Stimulated activated CD4-positive, alpha-beta T cell treated with anti-CD3 and anti-CD28 coated beads, TNF-alpha, amount 100 ng/mL, for 1 hour (primary cell): ENCODE results near the gene LRRN4.

Experiments used
- DNase-seq, 3 donors: peaks; one replicate each; pipeline ENCODE4 v3.0.0-alpha.2; 2020; ENCODE audit warnings: low read depth in 3 of 3, low spot score in 1 of 3

The LRRN4 gene

DNA sequence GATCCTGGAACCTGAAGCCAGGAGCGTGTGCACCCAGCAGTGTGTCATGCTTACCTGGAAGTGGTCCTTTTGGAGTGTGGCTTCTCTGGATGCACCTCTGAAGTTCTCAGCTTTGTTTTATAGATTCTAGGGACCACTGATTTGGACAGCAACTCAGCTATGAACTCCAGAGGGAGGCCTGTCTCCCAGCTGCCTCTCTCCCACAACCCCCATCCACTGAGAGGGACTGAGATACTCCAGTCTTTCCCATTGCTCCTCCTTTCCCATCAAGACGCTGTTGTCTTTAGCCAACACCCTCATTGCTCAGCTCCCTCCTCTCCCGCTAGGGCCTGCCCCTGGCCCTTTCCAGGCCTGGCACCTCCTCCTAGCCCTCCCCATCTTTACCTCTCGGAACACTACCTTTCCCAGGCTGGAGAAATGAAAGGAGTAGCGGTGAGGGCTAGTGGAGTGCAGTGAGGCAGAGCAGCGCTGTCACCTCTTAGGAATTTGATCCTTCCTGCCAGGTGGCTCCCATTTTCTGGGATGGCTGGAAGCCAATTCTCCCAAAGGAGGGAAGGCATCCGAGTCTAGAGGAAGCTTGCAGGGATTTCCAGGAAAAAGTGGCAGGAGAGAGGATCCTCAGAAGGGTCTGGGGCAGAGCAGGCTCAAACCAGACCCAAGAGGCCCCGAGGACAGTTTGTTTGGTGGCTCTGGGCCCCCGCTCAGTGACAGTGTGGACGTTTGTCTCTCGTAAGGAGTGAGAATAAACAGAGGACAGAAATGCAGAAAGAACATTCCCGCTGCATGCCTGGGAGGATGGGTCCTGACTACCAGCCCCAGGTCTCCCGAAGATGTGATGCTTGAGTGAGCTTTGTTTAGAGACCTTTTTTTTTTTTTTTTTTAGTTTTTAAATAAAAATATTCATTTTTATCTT is at the start of gene LRRN4:
Gene LRRN4, minus strand, starts transcription at position 285 of the 913 bp plus-strand sequence. CDS start 1,261 bp downstream, outside the sequence.
- DNase-seq: no peak

GRCh38 chr20:6103301-6103700 is 49.4 kb upstream of the LRRN4 start:
- no peak for DNase-seq

- no peak for DNase-seq
Measured at GRCh38 chr20:6101346-6101745, 47.5 kb upstream of the LRRN4 start.

- no peak for DNase-seq
Measured at GRCh38 chr20:6100246-6100645, 46.4 kb upstream of the LRRN4 start.

GRCh38 chr20:6099819-6100218 is 46.0 kb upstream of the LRRN4 start:
- DNase-seq: no peak

- no peak for DNase-seq
Measured at GRCh38 chr20:6095409-6095808, 41.5 kb upstream of the LRRN4 start.

- no peak for DNase-seq
Measured at GRCh38 chr20:6094565-6094964, 40.7 kb upstream of the LRRN4 start.

DNA sequence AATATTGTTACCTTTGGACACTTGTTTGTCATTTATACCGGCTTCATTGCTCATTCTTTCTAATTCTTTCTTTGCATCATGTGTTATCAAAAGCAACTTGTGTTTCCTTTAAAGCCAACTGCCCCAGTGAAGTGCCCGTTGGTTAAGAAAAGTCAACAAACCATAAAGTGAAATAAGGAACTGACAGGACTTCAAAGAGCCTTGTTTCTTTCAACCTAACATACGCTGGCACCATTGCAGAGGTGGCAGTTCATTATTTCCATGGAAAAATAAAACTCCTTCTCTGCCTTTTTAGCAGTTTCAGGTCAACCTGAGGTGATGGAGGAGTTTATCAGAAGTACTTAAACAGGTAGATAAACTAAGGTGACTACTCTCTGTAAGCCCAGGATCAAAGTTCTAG is 40.2 kb upstream of the LRRN4 start:
- no peak for DNase-seq

- DNase-seq: no peak
Measured at GRCh38 chr20:6091661-6092060, 37.8 kb upstream of the LRRN4 start.

- DNase-seq: no peak
Measured at GRCh38 chr20:6086868-6087267, 33.0 kb upstream of the LRRN4 start.

GRCh38 chr20:6083926-6084325 is 30.1 kb upstream of the LRRN4 start:
- no peak for DNase-seq

DNA sequence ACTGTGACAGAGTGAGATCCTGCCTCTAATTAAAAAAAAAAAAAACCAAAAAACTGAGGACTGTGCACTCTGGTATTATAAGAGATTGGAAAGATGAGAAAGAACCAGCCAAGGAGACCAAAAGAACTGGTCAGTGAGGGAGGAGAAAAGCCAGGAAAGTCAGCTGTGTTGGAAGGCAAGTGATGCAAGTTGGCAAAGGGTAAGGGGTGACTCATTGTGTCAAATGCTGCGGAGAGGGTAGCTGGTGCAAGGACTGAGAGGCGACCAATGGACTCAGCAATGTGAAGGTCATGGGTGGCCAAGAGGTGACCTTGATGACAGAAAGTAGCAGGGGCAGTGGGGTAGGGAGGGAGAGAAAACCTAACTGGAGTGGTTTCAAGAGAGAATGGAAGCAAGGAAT is 27.4 kb upstream of the LRRN4 start:
- no peak for DNase-seq

GRCh38 chr20:6079016-6079415 is 25.2 kb upstream of the LRRN4 start:
- no peak for DNase-seq

GRCh38 chr20:6075428-6076219 is 21.8 kb upstream of the LRRN4 start:
- no peak for DNase-seq

- DNase-seq: no peak
Measured at GRCh38 chr20:6074784-6075183, 20.9 kb upstream of the LRRN4 start.

DNA sequence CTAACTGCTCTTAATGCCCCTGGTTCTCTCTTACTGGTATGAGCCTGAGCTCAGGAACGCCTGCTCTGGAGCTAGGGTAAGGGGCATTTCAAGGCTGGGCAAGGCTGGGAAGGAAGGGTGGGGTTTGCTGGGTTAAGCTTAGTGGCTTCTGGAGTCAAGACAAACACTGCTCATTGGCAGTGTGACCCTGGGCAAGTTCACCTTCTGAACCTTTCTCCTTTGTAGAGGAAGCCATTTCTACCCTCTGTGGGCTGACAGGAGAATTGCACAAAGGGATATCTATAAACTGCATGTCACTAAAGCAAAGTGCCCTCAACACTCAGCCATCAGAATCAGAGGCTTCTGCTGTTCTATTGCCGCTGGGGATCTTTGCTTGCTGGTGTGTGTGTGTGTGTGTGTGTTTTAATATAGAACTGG is 20.3 kb upstream of the LRRN4 start:
- no peak for DNase-seq

DNA sequence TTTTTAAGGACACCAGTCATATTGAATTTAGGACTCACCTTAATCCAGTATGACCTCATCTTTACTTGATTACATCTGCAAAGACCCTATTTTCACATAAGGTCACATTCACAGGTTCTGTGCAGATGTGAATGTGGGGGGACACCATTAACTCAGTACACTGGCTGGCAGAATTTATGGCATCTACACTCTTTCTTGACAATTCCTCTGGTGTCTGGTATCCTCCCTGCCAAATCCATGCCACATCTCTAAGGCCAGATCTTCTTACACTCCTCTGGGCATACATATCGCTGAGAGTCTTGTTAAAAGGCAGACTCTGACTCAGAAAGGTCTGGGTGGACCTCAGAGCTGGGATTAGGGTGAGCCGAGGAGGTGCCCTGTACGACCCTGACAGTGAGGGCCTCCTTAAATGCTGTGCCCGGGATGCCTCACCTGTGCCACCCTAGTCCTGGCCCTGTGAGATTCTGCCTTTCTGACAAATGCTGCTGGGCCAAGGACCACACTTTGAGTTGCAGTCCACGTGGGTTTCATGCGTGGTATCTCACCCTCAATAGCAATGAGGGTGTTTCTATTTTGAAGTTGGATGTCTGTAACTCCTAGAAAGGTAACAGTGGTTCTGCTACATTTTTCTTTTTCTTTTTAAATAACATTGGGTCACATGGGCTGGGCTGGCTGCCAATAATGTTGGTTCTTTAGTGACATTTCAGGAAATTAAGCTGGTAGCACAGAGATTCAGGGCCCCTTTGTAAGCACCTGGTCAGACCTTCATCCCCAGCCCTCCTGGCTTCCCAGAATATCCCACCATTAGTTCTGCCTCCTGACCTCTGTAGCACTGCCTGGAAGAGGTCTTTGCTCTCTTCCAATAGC is 17.2 kb upstream of the LRRN4 start:
- DNase-seq: no peak

- no peak for DNase-seq
Measured at GRCh38 chr20:6069669-6070068, 15.8 kb upstream of the LRRN4 start.

- no peak for DNase-seq
Measured at GRCh38 chr20:6067763-6068318, 14.0 kb upstream of the LRRN4 start.

DNA sequence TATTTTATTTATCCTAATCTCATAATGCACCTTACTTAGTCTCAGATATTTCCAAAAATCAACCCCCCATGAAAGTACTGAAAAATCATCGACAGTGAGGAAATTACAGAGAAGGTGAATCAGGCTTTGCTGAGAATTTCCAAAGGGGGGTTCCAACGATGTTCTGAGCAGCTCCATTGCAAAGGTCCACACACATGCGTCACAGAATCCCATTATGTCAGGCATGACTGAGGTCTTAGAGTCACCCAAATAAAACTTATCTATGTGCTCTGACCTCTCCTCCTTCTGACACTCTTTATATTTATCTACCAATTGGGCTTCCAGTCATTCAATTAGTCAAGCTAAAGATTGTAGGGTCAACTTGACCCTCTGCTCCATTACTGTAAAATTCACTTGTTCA is 12.7 kb upstream of the LRRN4 start:
- no peak for DNase-seq

GRCh38 chr20:6061544-6061943 is 7.7 kb upstream of the LRRN4 start:
- DNase-seq: no peak
